Muscle layer of colon (tissue), 2 donors: ENCODE results near the gene FXR2.

Source experiments
- H3K27ac ChIP-seq: one replicate; pipeline ENCODE4 v1.7.0; 2013; ENCODE audit warnings: low read depth, mild to moderate bottlenecking, low read length, moderate library complexity
- H3K27me3 ChIP-seq, 2 donors: one replicate each; pipeline ENCODE4 v1.7.0; 2013; ENCODE audit warnings: low read length in 2 of 2, mild to moderate bottlenecking in 2 of 2; ENCODE audit not compliant: insufficient read depth in 2 of 2, control insufficient read depth in 1 of 2
- H3K36me3 ChIP-seq: one replicate; pipeline ENCODE4 v1.7.0; 2013; ENCODE audit warnings: mild to moderate bottlenecking, low read length; ENCODE audit not compliant: insufficient read depth
- H3K4me1 ChIP-seq: one replicate; pipeline ENCODE4 v1.7.0; 2013; ENCODE audit warnings: mild to moderate bottlenecking, low read length; ENCODE audit not compliant: insufficient read depth
- H3K4me3 ChIP-seq, 2 donors: one replicate each; pipeline ENCODE4 v1.7.0; 2013; ENCODE audit warnings: low read length in 2 of 2, low read depth in 1 of 2, mild to moderate bottlenecking in 1 of 2, moderate library complexity in 1 of 2
- H3K9ac ChIP-seq: one replicate; pipeline ENCODE4 v1.7.0; 2013; ENCODE audit warnings: low read length
- H3K9me3 ChIP-seq: one replicate; pipeline ENCODE4 v1.7.0; 2013; ENCODE audit warnings: mild to moderate bottlenecking, low read length
- donor health status: abdominal sarcoma.
- donor health status: Adenocarcinoma of cecum.

The FXR2 gene

DNA sequence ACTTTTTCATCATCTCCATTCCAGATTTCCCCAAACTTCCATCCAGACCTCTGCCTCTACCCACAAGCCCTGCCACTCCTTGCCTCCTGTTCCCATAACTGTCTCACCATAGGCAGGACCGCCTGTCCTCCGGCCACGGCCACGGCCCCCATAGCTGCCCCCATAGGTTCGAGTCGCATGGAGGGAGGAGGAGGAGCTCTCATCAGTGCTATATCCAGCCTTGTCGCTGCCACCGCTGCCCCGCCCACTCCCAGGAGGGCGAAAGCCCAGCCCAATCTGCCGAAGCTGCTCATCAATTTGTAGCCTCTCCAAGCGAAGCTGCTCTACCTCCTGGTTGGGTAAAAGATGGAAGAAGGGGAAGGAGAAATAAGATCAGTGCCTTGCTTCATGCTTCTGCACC, 21.4 kb downstream of the FXR2 start:
- no peak overlapping the region for H3K9ac ChIP-seq
- H3K27me3 ChIP-seq, result no peaks in the 10 kb centered on the region
- H3K4me1 ChIP-seq, result peaks cover 8% of the 10 kb centered on the region
- H3K36me3 ChIP-seq, result peaks cover 71% of the 10 kb centered on the region
- H3K4me3 ChIP-seq, result no peak overlapping the region
- no peaks in the 10 kb centered on the region for H3K9me3 ChIP-seq
- no peak overlapping the region for H3K27ac ChIP-seq

DNA sequence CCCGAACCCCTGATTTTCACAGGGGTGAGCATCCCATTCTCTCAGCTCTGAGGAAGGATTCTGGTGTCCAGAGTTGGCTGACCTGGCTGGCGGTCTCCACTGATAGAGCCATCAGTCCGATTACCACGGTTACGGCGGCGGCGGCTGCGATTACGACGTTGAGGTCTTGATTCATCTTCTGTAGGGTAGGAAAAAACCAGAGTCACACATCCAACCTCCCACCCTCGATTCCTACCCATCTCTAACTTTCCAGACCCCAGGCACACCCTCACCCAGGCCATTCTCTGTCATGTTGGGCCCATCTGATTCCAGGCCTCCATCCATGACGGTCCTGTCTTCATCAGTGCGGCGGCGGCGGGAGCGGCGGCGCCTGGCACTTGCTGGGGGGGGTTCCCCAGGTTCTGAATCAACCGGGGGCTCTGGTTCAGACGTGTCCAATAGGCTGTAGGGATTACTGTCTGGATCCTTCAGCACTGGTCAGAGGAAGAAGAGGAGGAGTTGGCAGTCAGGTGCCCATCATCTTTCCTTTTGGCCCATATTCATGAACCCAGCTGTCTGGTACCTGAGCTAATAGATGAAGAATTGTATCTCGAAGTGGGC, 22.2 kb downstream of the FXR2 start:
- Histone ChIP-seq H3K27me3 (no peaks in the 10 kb centered on the region), H3K36me3 (peaks cover 73% of the 10 kb centered on the region)

DNA sequence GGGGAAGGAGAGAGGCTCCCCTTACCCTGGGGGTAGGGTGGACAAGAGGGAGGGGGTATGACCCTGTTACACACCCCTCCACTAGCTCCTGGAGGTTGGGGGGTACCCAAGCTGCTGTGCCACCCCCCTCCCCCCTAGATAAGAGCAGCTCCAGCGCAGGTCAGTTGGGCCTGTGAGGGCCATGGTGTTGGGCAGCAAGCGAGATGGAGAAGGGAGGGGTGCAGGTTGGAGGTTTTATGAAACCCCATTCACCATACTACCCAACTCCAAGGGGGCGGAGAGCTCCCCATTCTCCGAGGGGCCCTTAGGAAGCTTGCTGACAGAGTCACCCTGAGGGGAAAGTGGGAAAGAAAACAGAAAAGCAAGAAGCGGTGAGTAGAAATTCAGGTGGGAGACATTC, 23.1 kb downstream of the FXR2 start:
- Histone ChIP-seq H3K9me3 (no peaks in the 10 kb centered on the region), H3K4me3 (no peak overlapping the region), H3K9ac (no peak overlapping the region), H3K36me3 (peaks cover 65% of the 10 kb centered on the region), H3K4me1 (peaks cover 16% of the 10 kb centered on the region), H3K27me3 (no peaks in the 10 kb centered on the region), H3K27ac (no peak overlapping the region)

More for the DNA sequence above, 22.2 kb downstream of the FXR2 start:
- no peak overlapping the region for H3K9ac ChIP-seq
- H3K9me3 ChIP-seq, result no peaks in the 10 kb centered on the region
- H3K4me3 ChIP-seq, result no peak overlapping the region
- peaks cover 16% of the 10 kb centered on the region for H3K4me1 ChIP-seq
- no peak overlapping the region for H3K27ac ChIP-seq

DNA sequence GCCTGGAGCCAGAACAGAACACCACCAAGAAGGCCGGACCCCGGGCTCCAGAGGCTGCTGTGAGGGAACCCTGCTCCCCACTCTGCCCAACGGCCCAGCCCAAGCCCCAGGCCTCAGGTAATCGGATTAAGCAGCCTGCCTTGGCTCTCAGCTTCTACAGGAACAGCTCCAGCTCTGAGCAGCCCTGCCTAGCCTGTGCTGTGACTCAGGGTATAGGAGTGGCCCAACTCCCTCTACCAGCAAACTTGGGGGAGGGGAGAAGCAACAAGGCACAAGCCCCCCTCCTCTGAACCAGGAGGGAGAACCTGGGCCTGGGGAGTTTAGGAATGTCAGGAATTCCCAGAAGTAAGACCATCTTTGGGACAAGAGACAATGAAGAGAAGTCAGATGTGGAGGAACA, 24.0 kb downstream of the FXR2 start:
- Histone ChIP-seq H3K36me3 (peaks cover 57% of the 10 kb centered on the region), H3K4me3 (no peak overlapping the region), H3K9ac (no peak overlapping the region), H3K4me1 (peaks cover 16% of the 10 kb centered on the region), H3K27ac (no peak overlapping the region), H3K9me3 (no peaks in the 10 kb centered on the region), H3K27me3 (no peaks in the 10 kb centered on the region)

DNA sequence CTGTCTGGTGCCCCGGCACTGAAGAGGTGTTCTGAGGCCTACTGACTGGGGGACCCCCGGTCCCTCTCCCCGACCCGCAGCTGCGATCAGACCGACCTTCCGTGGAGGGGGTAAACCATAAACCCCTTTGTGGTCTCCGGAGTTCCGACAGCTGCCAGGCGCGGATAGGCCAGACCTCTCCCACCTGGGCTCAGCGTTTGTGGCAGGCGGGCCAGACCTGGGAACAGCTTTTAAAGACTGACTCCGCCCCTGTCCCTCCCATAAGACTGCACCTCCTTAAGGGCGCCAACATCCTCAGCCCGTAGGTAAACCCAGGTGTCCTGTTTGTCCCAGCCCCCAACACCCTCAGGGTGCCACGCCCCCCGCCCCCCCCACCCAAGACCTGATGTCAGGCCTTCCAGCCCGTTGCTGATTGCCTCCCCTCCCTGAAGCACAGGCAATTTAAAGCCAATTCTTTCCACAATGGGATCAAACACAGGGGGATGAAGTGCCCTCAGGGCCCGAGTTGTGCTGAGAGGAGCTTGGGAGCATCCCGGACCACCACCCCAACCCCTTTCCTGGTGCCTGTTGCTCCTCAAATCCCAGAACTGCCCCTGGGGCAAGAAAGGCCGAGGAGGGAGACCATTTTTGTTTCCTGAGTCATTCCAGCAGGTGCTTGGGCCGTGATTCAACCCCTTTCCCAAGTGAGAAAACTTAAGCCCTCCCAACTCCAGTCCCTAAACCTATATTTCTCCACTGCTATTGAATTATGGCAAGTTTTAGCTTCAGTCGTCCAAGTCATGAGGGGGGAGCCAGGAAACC, 24.6 kb downstream of the FXR2 start, which contains the start of gene SOX15:
SOX15 (minus strand) TSS at position 204 of the 801 bp plus-strand sequence. CDS start 418 bp downstream, outside the sequence.
- Histone ChIP-seq H3K9me3 (no peaks in the 10 kb centered on the region), H3K9ac (peak within 1 kb of the TSS; percentile 78), H3K27me3 (no peaks in the 10 kb centered on the region), H3K27ac (peak within 1 kb of the TSS; percentile 59), H3K36me3 (peaks cover 51% of the 10 kb centered on the region), H3K4me3 (peak within 1 kb of the TSS; percentile 27 to 87), H3K4me1 (peaks cover 16% of the 10 kb centered on the region)

DNA sequence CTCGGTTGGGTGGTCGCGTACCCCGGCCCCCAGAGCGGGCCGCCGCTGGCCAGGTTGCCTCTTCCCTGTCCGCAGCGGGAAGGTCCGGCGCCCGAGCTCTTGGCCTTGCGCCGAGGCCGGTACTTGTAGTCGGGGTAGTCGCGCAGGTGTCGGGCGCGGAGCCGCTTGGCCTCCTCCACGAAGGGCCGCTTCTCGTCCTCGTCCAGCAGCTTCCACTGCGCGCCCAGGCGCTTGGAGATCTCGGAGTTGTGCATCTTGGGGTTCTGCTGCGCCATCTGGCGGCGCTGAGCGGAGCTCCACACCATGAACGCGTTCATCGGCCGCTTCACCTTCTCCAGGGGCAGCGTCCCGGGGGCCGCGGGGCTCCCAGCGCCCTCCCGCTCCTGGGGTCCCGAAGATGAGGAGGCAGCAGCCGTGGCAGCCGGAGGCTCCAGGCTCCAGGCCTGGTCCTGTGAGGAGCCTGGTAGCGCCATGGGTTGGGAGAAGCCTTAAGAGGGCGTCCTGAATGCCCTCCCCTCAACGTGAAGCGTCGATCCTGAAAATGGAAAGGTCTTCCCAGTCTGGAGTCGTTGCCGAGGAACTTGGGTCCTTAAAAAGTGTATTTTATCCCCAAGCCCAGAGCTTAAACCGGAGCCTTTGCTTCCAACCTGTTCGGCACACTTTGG, 25.4 kb downstream of the FXR2 start:
- Histone ChIP-seq H3K36me3 (peaks cover 44% of the 10 kb centered on the region), H3K4me3 (peak overlapping the region; percentile 27 to 87)

DNA sequence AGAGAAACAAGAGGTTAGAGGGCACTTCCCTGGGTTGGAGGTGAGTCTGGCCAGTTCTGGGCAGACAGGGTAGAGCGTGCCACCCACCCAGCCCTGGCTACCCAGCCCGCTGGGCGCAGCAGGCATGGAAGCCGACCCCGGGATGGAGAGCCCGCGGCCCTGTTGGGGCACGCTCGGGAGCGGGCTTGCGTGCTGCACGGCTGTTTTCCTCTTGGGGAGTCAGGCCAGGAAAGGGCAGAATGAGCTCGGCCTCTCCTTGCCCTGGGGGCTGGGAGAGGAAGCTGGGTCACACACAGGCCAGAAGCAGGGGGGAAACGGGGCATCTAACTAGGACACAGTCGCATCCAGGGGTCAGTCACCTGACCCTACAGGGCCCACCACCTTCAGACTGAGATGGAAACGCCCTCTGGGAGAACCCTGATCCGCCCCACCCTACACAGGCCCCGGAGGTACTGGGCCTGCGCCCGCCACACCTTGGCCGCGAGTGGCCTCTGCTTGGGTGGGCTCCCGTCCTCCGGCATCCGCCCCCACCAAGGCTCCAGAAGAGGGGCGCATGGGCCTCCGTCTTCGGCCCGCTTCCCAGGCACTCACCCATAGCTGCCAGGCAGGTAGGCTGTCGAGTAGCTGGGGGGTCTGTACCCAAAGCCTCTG, 26.0 kb downstream of the FXR2 start:
- Histone ChIP-seq H3K4me3 (peak overlapping the region; percentile 27 to 87), H3K9me3 (no peaks in the 10 kb centered on the region), H3K27ac (peak overlapping the region; percentile 59), H3K36me3 (peaks cover 37% of the 10 kb centered on the region), H3K27me3 (no peaks in the 10 kb centered on the region), H3K4me1 (peaks cover 22% of the 10 kb centered on the region), H3K9ac (peak overlapping the region; percentile 78)

More for the DNA sequence above, 25.4 kb downstream of the FXR2 start:
- H3K27ac ChIP-seq, result peak overlapping the region; percentile 59
- peak overlapping the region; percentile 78 for H3K9ac ChIP-seq
- H3K27me3 ChIP-seq, result no peaks in the 10 kb centered on the region
- H3K4me1 ChIP-seq, result peaks cover 20% of the 10 kb centered on the region
- no peaks in the 10 kb centered on the region for H3K9me3 ChIP-seq

DNA sequence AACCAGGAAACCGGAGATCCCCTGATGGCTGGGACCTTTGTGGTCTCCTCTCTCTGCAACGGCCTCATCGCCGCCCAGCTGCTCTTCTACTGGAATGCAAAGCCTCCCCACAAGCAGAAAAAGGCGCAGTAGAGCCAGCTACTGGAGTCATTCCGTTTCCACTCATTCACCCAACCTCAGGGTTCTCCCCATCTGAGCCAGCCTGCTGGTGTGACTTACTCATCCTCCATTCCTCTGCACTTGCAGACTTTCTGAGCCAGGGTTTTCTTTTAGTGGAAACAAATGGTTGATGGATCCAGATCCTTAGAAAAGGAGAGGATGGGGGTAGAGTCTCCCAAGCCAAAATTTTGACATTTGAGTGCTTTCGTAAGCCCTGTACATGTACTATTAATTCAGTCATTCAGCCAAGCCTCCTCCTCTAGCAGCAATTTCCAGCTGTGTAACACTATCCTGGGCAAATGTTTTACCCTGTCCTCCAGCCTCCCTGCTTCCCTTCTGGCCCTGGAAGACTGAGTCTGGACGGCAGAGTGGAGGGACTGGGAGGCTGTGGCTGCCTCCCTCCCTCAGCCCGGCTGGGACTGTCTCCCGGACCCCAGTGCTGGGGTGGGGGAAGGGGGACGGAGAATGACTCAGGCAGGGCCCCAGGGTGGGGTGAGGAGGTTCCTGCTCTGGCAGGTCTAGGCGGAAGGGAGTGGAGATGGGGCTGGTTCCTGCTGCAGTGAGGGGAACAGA, 27.1 kb downstream of the FXR2 start:
- Histone ChIP-seq H3K27me3 (no peaks in the 10 kb centered on the region), H3K9ac (no peak overlapping the region), H3K36me3 (peaks cover 27% of the 10 kb centered on the region), H3K9me3 (no peaks in the 10 kb centered on the region), H3K4me3 (no peak overlapping the region), H3K4me1 (peaks cover 30% of the 10 kb centered on the region), H3K27ac (no peak overlapping the region)

DNA sequence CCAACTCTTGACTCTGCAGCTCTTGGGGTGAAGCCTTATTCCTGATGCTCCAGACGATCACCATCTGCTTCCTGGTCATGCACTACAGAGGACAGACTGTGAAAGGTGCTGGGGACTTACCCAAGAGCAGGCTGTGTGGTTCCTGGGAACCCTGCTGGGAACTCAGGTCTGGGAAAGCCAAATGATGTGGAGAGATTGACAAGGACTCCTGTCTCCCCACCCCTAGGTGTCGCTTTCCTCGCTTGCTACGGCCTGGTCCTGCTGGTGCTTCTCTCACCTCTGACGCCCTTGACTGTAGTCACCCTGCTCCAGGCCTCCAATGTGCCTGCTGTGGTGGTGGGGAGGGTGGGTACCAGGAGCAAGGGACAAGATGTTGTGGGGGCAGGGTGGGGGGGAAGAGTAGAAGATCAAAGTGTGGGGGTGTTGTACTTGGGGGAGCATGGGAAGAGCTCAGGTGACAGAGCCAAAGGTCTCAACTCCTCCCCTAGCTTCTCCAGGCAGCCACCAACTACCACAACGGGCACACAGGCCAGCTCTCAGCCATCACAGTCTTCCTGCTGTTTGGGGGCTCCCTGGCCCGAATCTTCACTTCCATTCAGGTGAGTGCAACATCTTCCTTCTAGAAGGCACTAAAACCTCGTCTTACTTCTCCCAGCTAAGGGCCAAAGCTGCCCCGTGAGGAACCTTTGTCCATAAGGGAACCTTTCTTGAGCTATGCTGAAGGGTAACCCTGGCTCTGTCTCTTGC, 27.9 kb downstream of the FXR2 start:
- peaks cover 37% of the 10 kb centered on the region for H3K4me1 ChIP-seq
- no peaks in the 10 kb centered on the region for H3K9me3 ChIP-seq
- no peak overlapping the region for H3K9ac ChIP-seq
- H3K27ac ChIP-seq, result no peak overlapping the region
- H3K36me3 ChIP-seq, result peaks cover 19% of the 10 kb centered on the region
- H3K4me3 ChIP-seq, result no peak overlapping the region
- no peaks in the 10 kb centered on the region for H3K27me3 ChIP-seq
